ENCODE results near the gene HLCS.

Gene HLCS

DNA sequence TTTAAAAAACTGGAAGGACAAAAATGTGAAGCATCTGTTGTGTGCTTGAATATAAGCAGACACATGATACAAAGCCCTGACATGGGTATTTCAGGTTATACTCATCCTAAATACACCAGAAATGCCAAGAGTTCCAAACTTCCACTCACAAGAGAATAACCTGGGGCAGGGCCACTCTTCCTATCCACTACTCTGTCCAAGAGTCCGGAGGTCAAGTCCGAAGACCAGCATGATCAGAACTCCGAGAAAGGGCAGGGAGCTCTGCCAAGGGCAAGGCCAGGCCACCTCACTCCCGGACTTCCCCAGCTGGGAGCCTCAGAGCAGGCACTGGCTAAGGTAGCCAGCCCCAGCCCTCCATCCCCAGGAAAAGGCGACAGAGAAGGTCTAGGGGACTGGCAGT lies 37.5 kb downstream of the HLCS start:
- TF ChIP-seq ZXDB (tag by site-specific recombination; IDR thresholded peaks at IDR 0.05) (no peak), ZNF248 (tag by site-specific recombination; IDR thresholded peaks at IDR 0.05) (no peak), ZNF610 (tag by site-specific recombination; IDR thresholded peaks at IDR 0.05; ENCODE audit: borderline replicate concordance) (no peak), ZNF324 (tag by site-specific recombination; IDR thresholded peaks at IDR 0.05) (no peak), ZNF423 (tag by site-specific recombination; IDR thresholded peaks at IDR 0.05) (no peak), ZBTB20 (tag by site-specific recombination; IDR thresholded peaks at IDR 0.05) (no peak)
- TF ChIP-seq, protein P1, sequence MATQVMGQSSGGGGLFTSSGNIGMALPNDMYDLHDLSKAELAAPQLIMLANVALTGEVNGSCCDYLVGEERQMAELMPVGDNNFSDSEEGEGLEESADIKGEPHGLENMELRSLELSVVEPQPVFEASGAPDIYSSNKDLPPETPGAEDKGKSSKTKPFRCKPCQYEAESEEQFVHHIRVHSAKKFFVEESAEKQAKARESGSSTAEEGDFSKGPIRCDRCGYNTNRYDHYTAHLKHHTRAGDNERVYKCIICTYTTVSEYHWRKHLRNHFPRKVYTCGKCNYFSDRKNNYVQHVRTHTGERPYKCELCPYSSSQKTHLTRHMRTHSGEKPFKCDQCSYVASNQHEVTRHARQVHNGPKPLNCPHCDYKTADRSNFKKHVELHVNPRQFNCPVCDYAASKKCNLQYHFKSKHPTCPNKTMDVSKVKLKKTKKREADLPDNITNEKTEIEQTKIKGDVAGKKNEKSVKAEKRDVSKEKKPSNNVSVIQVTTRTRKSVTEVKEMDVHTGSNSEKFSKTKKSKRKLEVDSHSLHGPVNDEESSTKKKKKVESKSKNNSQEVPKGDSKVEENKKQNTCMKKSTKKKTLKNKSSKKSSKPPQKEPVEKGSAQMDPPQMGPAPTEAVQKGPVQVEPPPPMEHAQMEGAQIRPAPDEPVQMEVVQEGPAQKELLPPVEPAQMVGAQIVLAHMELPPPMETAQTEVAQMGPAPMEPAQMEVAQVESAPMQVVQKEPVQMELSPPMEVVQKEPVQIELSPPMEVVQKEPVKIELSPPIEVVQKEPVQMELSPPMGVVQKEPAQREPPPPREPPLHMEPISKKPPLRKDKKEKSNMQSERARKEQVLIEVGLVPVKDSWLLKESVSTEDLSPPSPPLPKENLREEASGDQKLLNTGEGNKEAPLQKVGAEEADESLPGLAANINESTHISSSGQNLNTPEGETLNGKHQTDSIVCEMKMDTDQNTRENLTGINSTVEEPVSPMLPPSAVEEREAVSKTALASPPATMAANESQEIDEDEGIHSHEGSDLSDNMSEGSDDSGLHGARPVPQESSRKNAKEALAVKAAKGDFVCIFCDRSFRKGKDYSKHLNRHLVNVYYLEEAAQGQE (tag by site-specific recombination; IDR thresholded peaks at IDR 0.05), result no peak
- Histone ChIP-seq H3K27ac (ENCODE audit: extremely low read depth, low read depth, low read length) (no peak overlapping the region), H3K36me3 (ENCODE audit: control insufficient read depth in 2 of 2, insufficient read depth in 1 of 2, low read length in 2 of 2) (peaks cover 4 to 20% of the 10 kb centered on the region in 2 experiments; a peak in 2 of 3 replicates), H3K9me3 (ENCODE audit: control insufficient read depth, insufficient read depth, low read depth, low read length) (no peaks in the 10 kb centered on the region), H3K4me3 (ENCODE audit: low read depth, low read length) (no peak overlapping the region), H3K4me1 (ENCODE audit: control insufficient read depth, insufficient read depth, low read length) (peaks cover 5% of the 10 kb centered on the region)
- ChIA-PET CTCF (interaction anchor here (0.9 to 3.5 kb wide), 11 partner anchors 9 to 451 kb away, joined by 3 to 46 read pairs (median 4); no protein-coding TSS in a partner anchor), POLR2A (no interaction called here)

DNA sequence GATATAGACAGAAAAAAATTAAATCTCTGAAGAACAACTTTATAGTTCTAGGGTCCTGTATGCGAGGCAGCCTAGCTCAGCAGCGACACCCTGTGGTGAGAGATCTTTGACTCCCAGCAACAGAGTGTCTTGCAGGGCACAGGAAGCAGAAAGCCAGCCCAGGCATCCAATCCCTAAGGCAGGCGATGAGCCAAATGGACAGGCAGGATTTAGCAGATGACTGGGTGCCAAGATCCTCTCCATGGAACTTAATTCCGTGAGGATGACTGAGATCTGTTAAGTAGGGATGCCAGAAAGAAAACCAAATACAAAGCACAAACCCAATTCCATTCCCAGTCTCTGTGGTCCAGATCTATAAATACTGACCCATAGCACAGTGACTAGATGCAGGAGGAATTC lies 38.8 kb downstream of the HLCS start:
- H3K4me3 ChIP-seq (ENCODE audit: low read depth, low read length), result no peak overlapping the region
- H3K27ac ChIP-seq (ENCODE audit: extremely low read depth, low read depth, low read length), result no peak overlapping the region
- POLR2A ChIA-PET, result no interaction called here
- peaks cover 5% of the 10 kb centered on the region for H3K4me1 ChIP-seq (ENCODE audit: control insufficient read depth, insufficient read depth, low read length)
- CTCF ChIA-PET, result interaction anchor here (0.6 to 3.5 kb wide), 28 partner anchors 9 to 506 kb away, joined by 3 to 46 read pairs (median 4); no protein-coding TSS in a partner anchor
- H3K36me3 ChIP-seq (ENCODE audit: control insufficient read depth in 2 of 2, insufficient read depth in 1 of 2, low read length in 2 of 2), result peaks cover 0 to 14% of the 10 kb centered on the region in 2 experiments; a peak in 2 of 3 replicates
- H3K9me3 ChIP-seq (ENCODE audit: control insufficient read depth, insufficient read depth, low read depth, low read length), result no peaks in the 10 kb centered on the region
- no peak for TF ChIP-seq GLI2 (tag by site-specific recombination; IDR thresholded peaks at IDR 0.05; ENCODE audit: borderline replicate concordance, low read depth)
- no peak for TF ChIP-seq GLI4 (tag by site-specific recombination; IDR thresholded peaks at IDR 0.05)
- TF ChIP-seq, protein P2, sequence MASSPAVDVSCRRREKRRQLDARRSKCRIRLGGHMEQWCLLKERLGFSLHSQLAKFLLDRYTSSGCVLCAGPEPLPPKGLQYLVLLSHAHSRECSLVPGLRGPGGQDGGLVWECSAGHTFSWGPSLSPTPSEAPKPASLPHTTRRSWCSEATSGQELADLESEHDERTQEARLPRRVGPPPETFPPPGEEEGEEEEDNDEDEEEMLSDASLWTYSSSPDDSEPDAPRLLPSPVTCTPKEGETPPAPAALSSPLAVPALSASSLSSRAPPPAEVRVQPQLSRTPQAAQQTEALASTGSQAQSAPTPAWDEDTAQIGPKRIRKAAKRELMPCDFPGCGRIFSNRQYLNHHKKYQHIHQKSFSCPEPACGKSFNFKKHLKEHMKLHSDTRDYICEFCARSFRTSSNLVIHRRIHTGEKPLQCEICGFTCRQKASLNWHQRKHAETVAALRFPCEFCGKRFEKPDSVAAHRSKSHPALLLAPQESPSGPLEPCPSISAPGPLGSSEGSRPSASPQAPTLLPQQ (tag by site-specific recombination; IDR thresholded peaks at IDR 0.05), result peak; percentile 63
- TF ChIP-seq ZNF548 (tag by site-specific recombination; IDR thresholded peaks at IDR 0.05), result no peak
- no peak for TF ChIP-seq ZNF664 (tag by site-specific recombination; IDR thresholded peaks at IDR 0.05)
- TF ChIP-seq ZNF335 (tag by site-specific recombination; conservative IDR thresholded peaks at IDR 0.05), result 0 out of 2 replicates have a peak, but pooled peaks have one; percentile 17
- peak; percentile 52; the same call in 1 of the 2 replicates for TF ChIP-seq ZNF600 (tag by site-specific recombination; IDR thresholded peaks at IDR 0.05)
- TF ChIP-seq, protein P3, sequence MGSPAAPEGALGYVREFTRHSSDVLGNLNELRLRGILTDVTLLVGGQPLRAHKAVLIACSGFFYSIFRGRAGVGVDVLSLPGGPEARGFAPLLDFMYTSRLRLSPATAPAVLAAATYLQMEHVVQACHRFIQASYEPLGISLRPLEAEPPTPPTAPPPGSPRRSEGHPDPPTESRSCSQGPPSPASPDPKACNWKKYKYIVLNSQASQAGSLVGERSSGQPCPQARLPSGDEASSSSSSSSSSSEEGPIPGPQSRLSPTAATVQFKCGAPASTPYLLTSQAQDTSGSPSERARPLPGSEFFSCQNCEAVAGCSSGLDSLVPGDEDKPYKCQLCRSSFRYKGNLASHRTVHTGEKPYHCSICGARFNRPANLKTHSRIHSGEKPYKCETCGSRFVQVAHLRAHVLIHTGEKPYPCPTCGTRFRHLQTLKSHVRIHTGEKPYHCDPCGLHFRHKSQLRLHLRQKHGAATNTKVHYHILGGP (tag by site-specific recombination; IDR thresholded peaks at IDR 0.05), result no peak
- no peak for TF ChIP-seq SP7 (tag by site-specific recombination; IDR thresholded peaks at IDR 0.05)
- TF ChIP-seq KLF10 (tag by site-specific recombination; IDR thresholded peaks at IDR 0.05), result no peak; the same call in 1 of the 2 replicates
- peak; percentile 72 for TF ChIP-seq ZBTB48 (tag by site-specific recombination; IDR thresholded peaks at IDR 0.05)
- TF ChIP-seq ZNF473 (tag by site-specific recombination; IDR thresholded peaks at IDR 0.05), result no peak
- TF ChIP-seq ZNF561 (tag by site-specific recombination; IDR thresholded peaks at IDR 0.05; ENCODE audit: borderline replicate concordance), result 0 out of 2 replicates have a peak, but pooled peaks have one; percentile 21
- peak; percentile 57; the same call in 1 of the 2 replicates for TF ChIP-seq ZNF2 (tag by site-specific recombination; IDR thresholded peaks at IDR 0.05)
- no peak for TF ChIP-seq TRIM28 (IDR thresholded peaks at IDR 0.05; ENCODE audit: borderline replicate concordance, low read length)
- TF ChIP-seq OSR2 (tag by site-specific recombination; IDR thresholded peaks at IDR 0.05), result no peak
- no peak for TF ChIP-seq ZBTB7A (tag by site-specific recombination; IDR thresholded peaks at IDR 0.05; ENCODE audit: low read depth)
- no peak for TF ChIP-seq ZNF549 (tag by site-specific recombination; IDR thresholded peaks at IDR 0.05)
- peak; percentile 25; the same call in 1 of the 2 replicates for TF ChIP-seq ZNF394 (tag by site-specific recombination; IDR thresholded peaks at IDR 0.05; ENCODE audit: borderline replicate concordance)
- no peak for TF ChIP-seq ZNF292 (tag by site-specific recombination; IDR thresholded peaks at IDR 0.05; ENCODE audit: borderline replicate concordance, low read depth)
- TF ChIP-seq ZNF266 (tag by site-specific recombination; IDR thresholded peaks at IDR 0.05; ENCODE audit: low read depth), result no peak
- no peak for TF ChIP-seq ZSCAN30 (tag by site-specific recombination; IDR thresholded peaks at IDR 0.05)
- TF ChIP-seq ZNF701 (tag by site-specific recombination; IDR thresholded peaks at IDR 0.05), result no peak
- TF ChIP-seq ZNF514 (tag by site-specific recombination; IDR thresholded peaks at IDR 0.05), result no peak
- no peak for TF ChIP-seq ZNF16 (tag by site-specific recombination; IDR thresholded peaks at IDR 0.05; ENCODE audit: low read depth)
